Endothelial cell of umbilical vein (primary cell): Measurements from ENCODE around the gene CST3. TPM values are rescaled to one million over a fixed set of nuclear protein-coding genes. Genes with fewer than 3 reads are reported as not detected.

Experiments used
- BruUV-seq: library from RNA; stranded (reverse); fragments of 400-500 nt; replicated peaks from 2 replicates; lab custom pipeline; 2021; lab: Mats Ljungman, UMichigan
- CTCF ChIA-PET: fragments of 300-600, 350-600 bp; sonication (Branson Sonifier 250); formaldehyde crosslinking; loops from one replicate; lab custom pipeline; 2021; ENCODE audit warnings: antibody characterized with exemption, inconsistent platforms; lab: Charles Lee
- POLR2A ChIA-PET: fragments of 300-600, 350-600 bp; sonication (Branson Sonifier 250); formaldehyde crosslinking; loops from one replicate; lab custom pipeline; 2021; ENCODE audit warnings: antibody characterized with exemption, inconsistent platforms; lab: Charles Lee
- DNase-seq: peaks from one replicate; pipeline ENCODE4 v3.0.0-alpha.2; 2011; ENCODE audit warnings: low read depth, low spot score
- FAIRE-seq: peaks from 2 replicates; lab custom pipeline; 2011; peaks lifted over from hg19 to GRCh38; lab: Jason Lieb, UNC
- H2AFZ ChIP-seq: 2 replicates; pipeline ENCODE4 v1.6.0; 2012; ENCODE audit warnings: low read depth, low read length, control low read depth, inconsistent platforms
- H3K27ac ChIP-seq: 2 replicates; pipeline ENCODE4 v1.5.1; 2011; ENCODE audit warnings: low read depth, mild to moderate bottlenecking, control low read depth, low read length, moderate library complexity; ENCODE audit not compliant: insufficient read depth
- H3K27me3 ChIP-seq, 2 experiments: 2 replicates each; pipeline versions ENCODE4 v1.6.0 to v1.6.1; 2011; ENCODE audit warnings: low read length in 2 of 2, mixed read lengths in 1 of 2; ENCODE audit not compliant: control insufficient read depth in 2 of 2, insufficient read depth in 2 of 2
- H3K36me3 ChIP-seq, 2 experiments: 2 replicates in 1 of 2; 3 replicates in 1 of 2; pipeline ENCODE4 v1.5.1; 2011; ENCODE audit warnings: low read length in 2 of 2, mild to moderate bottlenecking in 1 of 2, moderate library complexity in 1 of 2; ENCODE audit not compliant: control insufficient read depth in 2 of 2, insufficient read depth in 2 of 2; ENCODE audit errors: extremely low read depth in 1 of 2
- H3K4me1 ChIP-seq: 3 replicates; pipeline ENCODE4 v1.5.1; 2011; ENCODE audit warnings: mild to moderate bottlenecking, low read length; ENCODE audit not compliant: control insufficient read depth, insufficient read depth; ENCODE audit errors: extremely low read depth
- H3K4me2 ChIP-seq: 2 replicates; pipeline ENCODE4 v1.6.1; 2011; ENCODE audit warnings: low read length, control low read depth, mixed read lengths; ENCODE audit not compliant: insufficient read depth
- H3K4me3 ChIP-seq, 3 experiments: fragments of 200-600 bp in 1 of 3; sonication (generic), shearing (Covaris generic) in 1 of 3; replicated peaks in 1 of 3; 2 replicates each; pipeline ENCODE4 v1.5.1; 2011 to 2016; ENCODE audit warnings: control low read depth in 3 of 3, low read length in 3 of 3, mild to moderate bottlenecking in 2 of 3, inconsistent platforms in 1 of 3, low read depth in 1 of 3, moderate library complexity in 1 of 3; ENCODE audit not compliant: insufficient read depth in 1 of 3
- H3K79me2 ChIP-seq: 2 replicates; pipeline ENCODE4 v1.6.0; 2012; ENCODE audit warnings: low read length, inconsistent platforms; ENCODE audit not compliant: control insufficient read depth, insufficient read depth
- H3K9ac ChIP-seq: replicated peaks from 2 replicates; pipeline ENCODE3; 2011; ENCODE audit warnings: low read length, control low read depth; ENCODE audit not compliant: insufficient read depth; ENCODE audit errors: extremely low read depth
- H3K9me1 ChIP-seq: replicated peaks from 3 replicates; pipeline ENCODE4 v1.6.0; 2011; ENCODE audit warnings: mild to moderate bottlenecking, low read length; ENCODE audit not compliant: control insufficient read depth, insufficient read depth; ENCODE audit errors: extremely low read depth
- H3K9me3 ChIP-seq: replicated peaks from 2 replicates; pipeline ENCODE4 v1.5.1; 2012; ENCODE audit warnings: low read length, inconsistent platforms; ENCODE audit not compliant: control insufficient read depth, insufficient read depth
- H4K20me1 ChIP-seq: replicated peaks from 2 replicates; pipeline ENCODE3; 2011; ENCODE audit warnings: mild to moderate bottlenecking, low read length; ENCODE audit not compliant: control insufficient read depth, insufficient read depth; ENCODE audit errors: extremely low read depth
- EZH2 ChIP-seq: IDR thresholded peaks from 2 replicates; pipeline ENCODE4 v1.6.1; 2012; ENCODE audit warnings: borderline replicate concordance, low read depth, mild to moderate bottlenecking, moderate library complexity, low read length, inconsistent platforms; ENCODE audit not compliant: severe bottlenecking
- FOS ChIP-seq: IDR thresholded peaks from 2 replicates; pipeline ENCODE4 v1.6.1; 2011; ENCODE audit warnings: mild to moderate bottlenecking, low read length, moderate library complexity, borderline replicate concordance; ENCODE audit not compliant: insufficient read depth
- GATA2 ChIP-seq: IDR thresholded peaks from 2 replicates; pipeline ENCODE4 v1.7.0; 2011; ENCODE audit warnings: low read depth, mild to moderate bottlenecking, moderate library complexity, mixed read lengths, low read length; ENCODE audit not compliant: insufficient read length, insufficient read depth
- JUN ChIP-seq: IDR thresholded peaks from 2 replicates; pipeline ENCODE4 v1.6.1; 2011; ENCODE audit warnings: borderline replicate concordance, low read depth; ENCODE audit not compliant: insufficient read length, insufficient read depth
- MYC ChIP-seq: IDR thresholded peaks from one replicate; pipeline ENCODE4 v1.6.1; 2011; ENCODE audit warnings: mild to moderate bottlenecking, low read depth, low read length
- POLR2A ChIP-seq: IDR thresholded peaks from 2 replicates; pipeline ENCODE4 v1.6.1; 2012; ENCODE audit warnings: low read depth, mild to moderate bottlenecking, control low read depth, low read length
- POLR2AphosphoS5 ChIP-seq: IDR thresholded peaks from 2 replicates; pipeline ENCODE4 v1.6.1; 2012; ENCODE audit warnings: low read depth, mild to moderate bottlenecking, control low read depth, low read length, moderate library complexity; ENCODE audit not compliant: insufficient read depth
- dilution Hi-C: fragments of 300-500 bp; cut with MboI; formaldehyde crosslinking; loops from one replicate; pipeline ENCODE4 v1.15.0; 2019; ENCODE audit warnings: low sequenced_read_pairs; ENCODE audit not compliant: extremely low pct_ligation_motif_present
- intact Hi-C: fragments of 100-400 bp; cut with micrococcal nuclease; formaldehyde crosslinking; loops from one replicate; pipeline ENCODE4 v1.10.0; 2022
- polyA plus RNA-seq, 4 experiments: library from polyadenylated mRNA; depleted of rRNA in 3 of 4; stranded (reverse) in 3 of 4; unstranded in 1 of 4; fragments of >200 nt; gene quantifications; 2 replicates each; pipeline versions ENCODE4 v1.2.1 to v1.2.3, GENCODE V29; 2011 to 2012; ENCODE audit warnings: missing spikeins in 1 of 4
- total RNA-seq: library from RNA; stranded (reverse); gene quantifications from 2 replicates; pipeline ENCODE4 v1.2.3, GENCODE V29; 2021
- TF ChIP-seq, protein P1 (sequence below): IDR thresholded peaks from 2 replicates; pipeline ENCODE4 v1.6.1; 2011; ENCODE audit not compliant: insufficient read depth, insufficient read length
- TF ChIP-seq, protein P2 (sequence below), 2 donors: IDR thresholded peaks; 1 replicate in 1 of 2; 2 replicates in 1 of 2; pipeline ENCODE4 v1.5.1; 2011; ENCODE audit warnings: low read length in 2 of 2, mild to moderate bottlenecking in 2 of 2, moderate library complexity in 2 of 2, control low read depth in 1 of 2, inconsistent platforms in 1 of 2, low read depth in 1 of 2; ENCODE audit not compliant: insufficient read depth in 1 of 2; ENCODE audit errors: extremely low read depth in 1 of 2

The CST3 gene
- total and polyA plus RNA-seq, 2 donors (not counting 3 experiments of a cell fraction or from before 2014, with no cell fraction given): 251 to 479 TPM

DNA sequence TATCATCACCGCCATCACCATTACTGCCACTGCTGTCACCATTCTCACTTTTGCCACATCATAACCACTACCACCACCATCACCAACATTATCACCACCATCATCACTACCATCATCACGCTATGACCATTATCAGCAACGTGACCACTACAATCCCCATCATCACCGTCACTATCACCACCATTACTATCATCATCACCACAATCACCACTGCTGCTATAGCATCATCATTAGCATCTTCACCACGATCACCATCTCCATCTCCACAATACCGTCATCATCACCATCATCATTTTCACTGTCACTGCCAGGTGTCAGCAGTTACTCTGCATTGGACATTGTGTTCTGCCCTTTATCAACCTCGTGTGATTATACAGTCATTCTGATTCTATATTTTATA is 32.1 kb upstream of the CST3 start:
- BruUV-seq: no TSS peak
- no peak overlapping the region for H3K4me2 ChIP-seq

More for the DNA sequence above, 32.1 kb upstream of the CST3 start:
- H4K20me1 ChIP-seq: no peaks in the 10 kb centered on the region
- no peaks in the 10 kb centered on the region for H3K79me2 ChIP-seq
- H3K9me3 ChIP-seq: no peaks in the 10 kb centered on the region
- no peaks in the 10 kb centered on the region for H3K9me1 ChIP-seq
- TF ChIP-seq, protein P1, sequence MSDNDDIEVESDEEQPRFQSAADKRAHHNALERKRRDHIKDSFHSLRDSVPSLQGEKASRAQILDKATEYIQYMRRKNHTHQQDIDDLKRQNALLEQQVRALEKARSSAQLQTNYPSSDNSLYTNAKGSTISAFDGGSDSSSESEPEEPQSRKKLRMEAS: no peak
- TF ChIP-seq POLR2A (no peak), POLR2AphosphoS5 (no peak), FOS (no peak), MYC (no peak), JUN (no peak), GATA2 (no peak), EZH2 (no peak)
- TF ChIP-seq, protein P2, sequence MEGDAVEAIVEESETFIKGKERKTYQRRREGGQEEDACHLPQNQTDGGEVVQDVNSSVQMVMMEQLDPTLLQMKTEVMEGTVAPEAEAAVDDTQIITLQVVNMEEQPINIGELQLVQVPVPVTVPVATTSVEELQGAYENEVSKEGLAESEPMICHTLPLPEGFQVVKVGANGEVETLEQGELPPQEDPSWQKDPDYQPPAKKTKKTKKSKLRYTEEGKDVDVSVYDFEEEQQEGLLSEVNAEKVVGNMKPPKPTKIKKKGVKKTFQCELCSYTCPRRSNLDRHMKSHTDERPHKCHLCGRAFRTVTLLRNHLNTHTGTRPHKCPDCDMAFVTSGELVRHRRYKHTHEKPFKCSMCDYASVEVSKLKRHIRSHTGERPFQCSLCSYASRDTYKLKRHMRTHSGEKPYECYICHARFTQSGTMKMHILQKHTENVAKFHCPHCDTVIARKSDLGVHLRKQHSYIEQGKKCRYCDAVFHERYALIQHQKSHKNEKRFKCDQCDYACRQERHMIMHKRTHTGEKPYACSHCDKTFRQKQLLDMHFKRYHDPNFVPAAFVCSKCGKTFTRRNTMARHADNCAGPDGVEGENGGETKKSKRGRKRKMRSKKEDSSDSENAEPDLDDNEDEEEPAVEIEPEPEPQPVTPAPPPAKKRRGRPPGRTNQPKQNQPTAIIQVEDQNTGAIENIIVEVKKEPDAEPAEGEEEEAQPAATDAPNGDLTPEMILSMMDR (IDR thresholded peaks at IDR 0.05; ENCODE audit: extremely low read depth in 1 of 2, insufficient read depth in 1 of 2, low read depth in 1 of 2, low read length in 2 of 2): no peak
- no peaks in the 10 kb centered on the region for H3K27me3 ChIP-seq
- H3K9ac ChIP-seq: no peak overlapping the region
- POLR2A ChIA-PET: no interaction called here
- no peak overlapping the region for H3K4me3 ChIP-seq
- dilution Hi-C loops (no loop called here), intact Hi-C loops (loop anchor here (2.0 to 10.0 kb wide), 6 partner anchors 23 to 267 kb away; partner anchors contain the start of gene CST9)
- FAIRE-seq (no peak), DNase-seq (no peak)
- H3K27ac ChIP-seq: no peak overlapping the region
- CTCF ChIA-PET: no interaction called here
- H3K4me1 ChIP-seq: peaks cover 7% of the 10 kb centered on the region
- no peak overlapping the region for H2AFZ ChIP-seq
- no peaks in the 10 kb centered on the region for H3K36me3 ChIP-seq
